ENCODE measurements around the gene SLC25A19.
A peak's percentile ranks its signal among the peaks of the same experiment; 100 is the strongest.
"Not testable (repeated sequence)": the region's sequence is repeated elsewhere in the genome, so short reads cannot be mapped to it uniquely, and the experiment has no call there.

Gene SLC25A19

GRCh38 chr17:75288359-75288758 is 874 bp downstream of the SLC25A19 start:
- TF ChIP-seq ZNF274 (IDR thresholded peaks at IDR 0.05; ENCODE audit: low read depth, low read length): no peak

GRCh38 chr17:75287221-75287620 is 2.0 kb downstream of the SLC25A19 start:
- no peak overlapping the region for H3K4me3 ChIP-seq (ENCODE audit: low read length)
- TF ChIP-seq ZNF274 (IDR thresholded peaks at IDR 0.05; ENCODE audit: low read depth, low read length): no peak

More at GRCh38 chr17:75288359-75288758, 874 bp downstream of the SLC25A19 start:
- H3K4me3 ChIP-seq (ENCODE audit: low read length): peak overlapping the region; percentile 67

- TF ChIP-seq ZNF274 (IDR thresholded peaks at IDR 0.05; ENCODE audit: low read depth, low read length): no peak
- H3K4me3 ChIP-seq (ENCODE audit: low read length): no peak overlapping the region
Observed at GRCh38 chr17:75285123-75285522, 4.1 kb downstream of the SLC25A19 start.

GRCh38 chr17:75280189-75280588 is 9.0 kb downstream of the SLC25A19 start:
- not testable (repeated sequence) for H3K4me3 ChIP-seq (ENCODE audit: low read length)

- no peak overlapping the region for H3K4me3 ChIP-seq (ENCODE audit: low read length)
- TF ChIP-seq ZNF274 (IDR thresholded peaks at IDR 0.05; ENCODE audit: low read depth, low read length): no peak
Observed at GRCh38 chr17:75277664-75278071, 11.6 kb downstream of the SLC25A19 start.

GRCh38 chr17:75273977-75274708 is 15.1 kb downstream of the SLC25A19 start:
- no peak overlapping the region for H3K4me3 ChIP-seq (ENCODE audit: low read length)
- TF ChIP-seq ZNF274 (IDR thresholded peaks at IDR 0.05; ENCODE audit: low read depth, low read length): no peak

- no peak for TF ChIP-seq ZNF274 (IDR thresholded peaks at IDR 0.05; ENCODE audit: low read depth, low read length)
- no peak overlapping the region for H3K4me3 ChIP-seq (ENCODE audit: low read length)
Observed at GRCh38 chr17:75272848-75273184, 16.4 kb downstream of the SLC25A19 start.

- TF ChIP-seq ZNF274 (IDR thresholded peaks at IDR 0.05; ENCODE audit: low read depth, low read length): no peak
- H3K4me3 ChIP-seq (ENCODE audit: low read length): peak overlapping the region; percentile 70
Observed at GRCh38 chr17:75271955-75272847, 17.0 kb downstream of the SLC25A19 start.

- no peak for TF ChIP-seq ZNF274 (IDR thresholded peaks at IDR 0.05; ENCODE audit: low read depth, low read length)
- H3K4me3 ChIP-seq (ENCODE audit: low read length): peak overlapping the region; percentile 70
Observed at GRCh38 chr17:75271233-75271954, 17.8 kb downstream of the SLC25A19 start.

GRCh38 chr17:75270966-75271232 is 18.3 kb downstream of the SLC25A19 start, which contains the start of gene MIF4GD:
TSS of gene MIF4GD (minus strand) at chr17:75271231. CDS start at chr17:75270195, 1,036 bp downstream.
- peak within 1 kb of the TSS; percentile 70 for H3K4me3 ChIP-seq (ENCODE audit: low read length)
- no peak for TF ChIP-seq ZNF274 (IDR thresholded peaks at IDR 0.05; ENCODE audit: low read depth, low read length)

- peak overlapping the region; percentile 68 for H3K4me3 ChIP-seq (ENCODE audit: low read length)
- TF ChIP-seq ZNF274 (IDR thresholded peaks at IDR 0.05; ENCODE audit: low read depth, low read length): no peak
Observed at GRCh38 chr17:75270218-75270965, 18.8 kb downstream of the SLC25A19 start.

GRCh38 chr17:75269844-75270217 is 19.4 kb downstream of the SLC25A19 start:
- TF ChIP-seq ZNF274 (IDR thresholded peaks at IDR 0.05; ENCODE audit: low read depth, low read length): no peak
- H3K4me3 ChIP-seq (ENCODE audit: low read length): peak overlapping the region; percentile 68; the same call in 1 of the 2 replicates

GRCh38 chr17:75267411-75268232 is 21.6 kb downstream of the SLC25A19 start:
- TF ChIP-seq ZNF274 (IDR thresholded peaks at IDR 0.05; ENCODE audit: low read depth, low read length): no peak
- H3K4me3 ChIP-seq (ENCODE audit: low read length): no peak overlapping the region
